ENCODE results near the gene FAM107B. TPM values are rescaled to one million over a fixed set of nuclear protein-coding genes. Genes with fewer than 3 reads are reported as not detected.

Gene FAM107B
- total RNA-seq, 4 donors from 2014 or later, result 31.5 to 59.0 (median 39.3) TPM

DNA sequence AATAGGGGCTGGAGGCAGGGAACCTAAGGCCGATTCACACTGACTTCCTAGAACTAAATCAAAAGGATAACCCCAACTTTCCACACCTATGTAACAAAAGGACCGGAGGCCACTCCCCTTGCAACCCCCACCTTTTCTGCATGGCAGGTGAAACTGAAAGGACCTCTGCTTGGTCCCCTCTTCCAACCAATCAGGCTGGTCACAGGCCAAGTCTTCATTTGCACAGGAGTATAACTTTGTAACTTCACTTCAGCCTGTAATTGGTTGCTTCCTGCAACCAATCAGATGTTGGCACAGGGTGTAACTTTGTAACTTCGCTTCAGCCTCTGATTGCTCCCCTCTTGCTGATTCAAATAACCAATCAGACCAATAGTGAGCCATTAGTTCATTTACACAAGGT is 190.0 kb downstream of the FAM107B start:
- no peak for TF ChIP-seq CTCF (IDR thresholded peaks at IDR 0.05; ENCODE audit: low read depth)

GRCh38 chr10:14583967-14584366 is 190.7 kb downstream of the FAM107B start:
- TF ChIP-seq CTCF (IDR thresholded peaks at IDR 0.05; ENCODE audit: low read depth), result no peak

DNA sequence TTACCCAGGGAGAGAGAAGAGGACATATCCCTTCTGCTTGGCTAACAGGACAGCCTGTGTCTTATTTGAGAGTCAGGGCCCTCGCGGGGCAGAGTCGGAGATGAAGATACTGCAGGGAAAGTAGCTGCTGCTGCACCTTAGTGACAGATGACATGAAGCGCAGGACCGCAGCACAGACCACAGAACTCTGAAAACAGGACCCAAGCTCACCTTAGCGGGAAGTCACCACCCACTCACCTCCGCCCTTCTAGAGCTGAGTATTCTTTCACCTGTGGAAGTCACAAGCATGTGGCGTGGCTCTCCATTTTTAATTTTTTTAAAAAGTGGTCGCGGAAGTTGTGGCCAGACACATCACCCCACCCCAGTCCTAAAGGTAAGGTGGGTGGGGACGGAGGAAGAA is 191.4 kb downstream of the FAM107B start:
- no peak for TF ChIP-seq CTCF (IDR thresholded peaks at IDR 0.05; ENCODE audit: low read depth)

GRCh38 chr10:14581553-14582321 is 193.0 kb downstream of the FAM107B start:
- TF ChIP-seq CTCF (IDR thresholded peaks at IDR 0.05; ENCODE audit: low read depth), result no peak

DNA sequence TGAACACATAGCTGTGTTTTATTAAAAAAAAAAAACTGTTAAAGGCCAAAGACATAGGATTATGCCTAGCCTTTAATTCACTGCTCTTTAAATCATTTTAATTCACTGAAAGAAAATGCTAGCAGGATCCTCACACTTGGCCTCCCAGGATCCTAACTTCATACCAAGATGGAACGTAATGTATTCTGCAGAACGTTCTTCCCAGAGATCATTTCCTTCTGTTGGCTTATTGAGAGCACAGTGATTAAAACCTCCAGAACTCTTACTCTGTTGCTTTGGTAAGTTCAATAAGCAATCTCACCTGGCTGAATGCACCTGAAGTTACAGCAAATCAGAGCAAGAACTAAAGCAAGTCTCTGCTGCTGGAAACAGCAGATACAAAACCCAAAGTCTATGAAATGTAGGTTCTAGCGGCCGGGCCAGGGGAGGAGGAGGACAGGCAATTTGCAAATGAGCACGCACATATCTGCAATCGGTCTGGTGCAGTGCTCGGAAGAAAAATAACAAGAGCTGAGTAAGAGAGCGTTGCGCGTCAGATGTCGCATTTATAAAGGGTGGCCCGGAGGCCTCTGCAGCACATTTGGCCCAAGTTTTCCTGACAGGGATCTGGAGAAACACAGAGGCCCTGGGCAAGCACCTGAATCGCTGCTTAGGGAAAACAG is 193.9 kb downstream of the FAM107B start:
- TF ChIP-seq CTCF (IDR thresholded peaks at IDR 0.05; ENCODE audit: low read depth), result no peak

GRCh38 chr10:14579405-14579804 is 195.3 kb downstream of the FAM107B start:
- TF ChIP-seq CTCF (IDR thresholded peaks at IDR 0.05; ENCODE audit: low read depth), result no peak

DNA sequence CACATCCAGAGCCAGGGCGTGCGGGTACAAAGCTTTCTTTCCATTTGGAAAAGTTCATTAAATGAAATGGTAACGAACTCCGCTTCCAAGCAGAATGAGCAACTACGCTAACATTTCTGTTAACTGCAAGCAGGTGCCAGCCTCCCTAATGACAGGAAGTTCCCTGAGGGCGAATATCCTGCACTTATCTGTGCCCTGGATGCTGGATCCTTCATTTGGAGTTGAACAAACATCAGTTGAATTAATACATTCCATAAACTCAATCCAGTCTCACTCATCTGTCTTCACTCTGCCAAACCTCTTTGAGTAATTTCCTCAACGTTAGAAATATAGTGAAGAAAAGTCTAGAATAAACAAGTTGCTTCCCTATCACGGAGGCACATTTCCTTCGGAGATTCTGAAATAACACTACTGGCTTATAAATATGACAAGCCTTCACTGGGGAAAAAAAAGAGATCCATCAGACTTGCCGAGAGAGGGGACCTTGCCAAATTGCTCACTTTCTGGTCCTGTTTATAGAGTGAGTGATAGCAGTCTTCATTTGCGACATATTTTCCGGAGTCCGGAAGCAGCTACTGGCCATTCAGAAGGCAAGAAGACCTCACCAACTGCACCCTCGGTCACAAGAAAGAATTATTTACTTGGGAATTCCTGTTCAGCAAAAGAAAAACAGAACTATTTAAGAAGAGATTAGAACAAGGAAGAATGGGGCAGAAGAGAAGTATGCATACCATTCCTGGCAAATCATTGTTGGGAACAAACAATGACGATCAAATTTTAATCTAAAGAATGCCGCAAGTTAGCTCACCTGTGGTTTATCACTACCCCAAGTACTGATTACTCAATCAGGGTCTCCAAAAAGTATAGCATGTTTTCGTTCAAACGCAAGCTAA is 196.4 kb downstream of the FAM107B start:
- no peak for TF ChIP-seq CTCF (IDR thresholded peaks at IDR 0.05; ENCODE audit: low read depth)

Measured in subcutaneous adipose tissue (tissue), 4 donors.